A673 (cell line): Measurements from ENCODE around the gene MAB21L4. TPM values are rescaled to one million over a fixed set of nuclear protein-coding genes. Genes with fewer than 3 reads are reported as not detected.

Experiments used
- BruUV-seq: library from RNA; stranded (reverse); fragments of 400-500 nt; replicated peaks from 2 replicates; lab custom pipeline; 2021; lab: Mats Ljungman, UMichigan
- CTCF ChIA-PET: fragments of 300-600 bp; sonication (Branson Sonifier 250); formaldehyde crosslinking; loops from one replicate; lab custom pipeline; 2022; ENCODE audit warnings: antibody characterized with exemption; lab: Charles Lee
- POLR2A ChIA-PET: fragments of 300-600 bp; sonication (Branson Sonifier 250); formaldehyde crosslinking; loops from one replicate; lab custom pipeline; 2022; ENCODE audit warnings: antibody characterized with exemption; ENCODE audit not compliant: low non-redundant PET; lab: Charles Lee
- DNase-seq: peaks from one replicate; pipeline ENCODE4 v3.0.0-alpha.2; 2015; ENCODE audit warnings: low spot score
- H3K27ac ChIP-seq: fragments of 200-600 bp; sonication (generic); 2 replicates; pipeline ENCODE4 v1.5.1; 2016; ENCODE audit warnings: mixed run types, low read depth, mild to moderate bottlenecking, mixed read lengths, antibody characterized with exemption, low read length; ENCODE audit not compliant: poor library complexity, severe bottlenecking
- H3K27me3 ChIP-seq: fragments of 200-600 bp; sonication (generic); replicated peaks from 2 replicates; pipeline ENCODE4 v1.6.1; 2017; ENCODE audit warnings: mixed run types, low read depth, mild to moderate bottlenecking, mixed read lengths, antibody characterized with exemption, low read length; ENCODE audit not compliant: insufficient read depth, poor library complexity
- H3K36me3 ChIP-seq: fragments of 200-600 bp; sonication (generic); 2 replicates; pipeline ENCODE4 v1.6.1; 2016; ENCODE audit warnings: mixed run types, mild to moderate bottlenecking, mixed read lengths, antibody characterized with exemption, low read length; ENCODE audit not compliant: insufficient read depth, poor library complexity, severe bottlenecking
- H3K4me1 ChIP-seq: fragments of 200-600 bp; sonication (generic); 2 replicates; pipeline ENCODE4 v1.6.1; 2017; ENCODE audit warnings: mixed run types, mild to moderate bottlenecking, mixed read lengths, antibody characterized with exemption, low read length; ENCODE audit not compliant: insufficient read depth, poor library complexity, severe bottlenecking
- H3K4me3 ChIP-seq: fragments of 200-600 bp; sonication (generic); 2 replicates; pipeline ENCODE4 v1.5.1; 2016; ENCODE audit warnings: low read depth, mixed run types, mild to moderate bottlenecking, mixed read lengths, low read length; ENCODE audit not compliant: poor library complexity, severe bottlenecking
- H3K9me3 ChIP-seq: fragments of 200-600 bp; sonication (generic); 2 replicates; pipeline ENCODE4 v1.6.1; 2016; ENCODE audit warnings: mixed run types, low read depth, mild to moderate bottlenecking, mixed read lengths, antibody characterized with exemption, low read length; ENCODE audit not compliant: poor library complexity, severe bottlenecking
- EZH2 ChIP-seq: fragments of 200-600 bp; sonication (generic); IDR thresholded peaks from 2 replicates; pipeline ENCODE4 v1.6.1; 2017; ENCODE audit warnings: borderline replicate concordance, low read depth, mild to moderate bottlenecking, mixed read lengths, antibody characterized with exemption, low read length; ENCODE audit not compliant: poor library complexity, severe bottlenecking
- intact Hi-C: fragments of 100-400 bp; cut with micrococcal nuclease; formaldehyde crosslinking; loops from one replicate; pipeline ENCODE4 v1.10.0; 2022; ENCODE audit not compliant: unreplicated experiment
- total RNA-seq: library from RNA; stranded (reverse); gene quantifications from 2 replicates; pipeline ENCODE4 v1.2.3, GENCODE V29; 2021
- TF ChIP-seq, protein P1 (sequence below): fragments of 300-800, 200-600 bp; sonication (generic); conservative IDR thresholded peaks from 2 replicates; pipeline ENCODE4 v1.5.1; 2017; ENCODE audit warnings: low read depth, mild to moderate bottlenecking, antibody characterized with exemption, low read length, moderate library complexity, mixed read lengths

The MAB21L4 gene
- total RNA-seq, 1 experiment from 2014 or later = not detected

DNA sequence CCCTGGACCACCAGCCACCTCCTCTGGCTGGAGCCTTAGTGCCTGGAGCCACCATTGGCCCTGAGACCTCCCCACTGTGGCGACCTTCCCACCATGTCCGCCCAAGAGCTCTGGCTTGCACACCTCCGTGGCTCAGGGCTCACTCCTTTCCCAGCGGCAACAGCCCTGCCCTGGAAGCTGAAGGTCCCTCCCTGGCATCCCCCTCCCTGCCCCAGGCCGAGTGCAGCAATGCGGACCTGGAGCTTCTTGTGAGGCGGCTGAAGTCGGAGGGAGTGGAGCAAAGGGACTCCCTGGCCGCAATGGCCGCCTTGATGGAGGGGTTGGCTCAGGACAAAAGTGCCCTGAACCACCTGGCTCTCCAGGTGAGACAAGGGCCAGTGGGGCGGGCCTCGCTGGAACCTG, 38.7 kb upstream of the MAB21L4 start:
- H3K27me3 ChIP-seq = peaks cover 10% of the 10 kb centered on the region
- ChIA-PET POLR2A (no interaction called here), CTCF (no interaction called here)
- intact Hi-C loops = no loop called here
- no peak for DNase-seq
- no peaks in the 10 kb centered on the region for H3K4me1 ChIP-seq
- BruUV-seq = no TSS peak
- no peak overlapping the region for H3K4me3 ChIP-seq
- TF ChIP-seq, protein P1, sequence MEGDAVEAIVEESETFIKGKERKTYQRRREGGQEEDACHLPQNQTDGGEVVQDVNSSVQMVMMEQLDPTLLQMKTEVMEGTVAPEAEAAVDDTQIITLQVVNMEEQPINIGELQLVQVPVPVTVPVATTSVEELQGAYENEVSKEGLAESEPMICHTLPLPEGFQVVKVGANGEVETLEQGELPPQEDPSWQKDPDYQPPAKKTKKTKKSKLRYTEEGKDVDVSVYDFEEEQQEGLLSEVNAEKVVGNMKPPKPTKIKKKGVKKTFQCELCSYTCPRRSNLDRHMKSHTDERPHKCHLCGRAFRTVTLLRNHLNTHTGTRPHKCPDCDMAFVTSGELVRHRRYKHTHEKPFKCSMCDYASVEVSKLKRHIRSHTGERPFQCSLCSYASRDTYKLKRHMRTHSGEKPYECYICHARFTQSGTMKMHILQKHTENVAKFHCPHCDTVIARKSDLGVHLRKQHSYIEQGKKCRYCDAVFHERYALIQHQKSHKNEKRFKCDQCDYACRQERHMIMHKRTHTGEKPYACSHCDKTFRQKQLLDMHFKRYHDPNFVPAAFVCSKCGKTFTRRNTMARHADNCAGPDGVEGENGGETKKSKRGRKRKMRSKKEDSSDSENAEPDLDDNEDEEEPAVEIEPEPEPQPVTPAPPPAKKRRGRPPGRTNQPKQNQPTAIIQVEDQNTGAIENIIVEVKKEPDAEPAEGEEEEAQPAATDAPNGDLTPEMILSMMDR = no peak
- TF ChIP-seq EZH2 = no peak
- no peaks in the 10 kb centered on the region for H3K36me3 ChIP-seq
- H3K27ac ChIP-seq = no peak overlapping the region
- no peaks in the 10 kb centered on the region for H3K9me3 ChIP-seq

DNA sequence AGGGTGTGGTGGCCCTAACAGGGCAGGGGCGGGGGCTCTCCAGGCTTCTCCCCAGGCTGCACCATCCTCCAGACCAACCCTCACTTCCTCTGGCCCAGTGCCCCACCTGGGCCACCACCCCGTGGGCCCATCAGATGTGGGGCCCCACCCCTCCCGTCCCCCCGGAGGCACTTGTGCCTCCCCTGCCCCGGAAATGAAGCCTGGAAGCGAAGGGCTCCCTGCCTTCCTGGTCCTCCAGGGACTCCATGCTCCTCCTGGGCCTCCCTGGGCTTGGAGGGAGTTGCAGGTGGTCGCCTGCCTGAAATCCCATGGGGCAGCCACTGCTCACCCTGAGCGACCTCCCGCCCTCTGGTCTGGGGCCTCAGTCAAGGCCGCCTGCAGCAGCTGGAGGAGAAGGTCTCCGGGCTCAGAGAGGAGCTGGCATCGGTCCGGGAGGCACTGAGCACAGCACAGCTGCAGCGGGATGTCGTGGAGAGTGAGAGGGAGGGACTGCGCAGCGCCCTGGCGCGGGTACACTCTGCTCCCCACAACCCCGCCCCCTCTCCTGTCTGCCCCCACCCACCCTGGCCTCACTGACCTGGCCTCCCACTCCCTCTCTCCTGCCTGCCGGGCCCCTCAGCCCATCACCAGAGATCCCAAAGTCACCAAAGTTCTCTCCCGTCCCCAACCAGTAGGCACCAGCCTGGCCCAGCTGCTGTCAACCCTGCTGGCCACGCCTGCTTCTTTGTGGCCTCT, 38.2 kb upstream of the MAB21L4 start:
- Histone ChIP-seq H3K9me3 (no peaks in the 10 kb centered on the region), H3K27me3 (peaks cover 6% of the 10 kb centered on the region), H3K36me3 (no peaks in the 10 kb centered on the region), H3K4me1 (no peaks in the 10 kb centered on the region), H3K27ac (no peak overlapping the region), H3K4me3 (no peak overlapping the region)
- TF ChIP-seq, protein P1 = no peak
- DNase-seq = no peak
- intact Hi-C loops = no loop called here
- BruUV-seq = no TSS peak
- CTCF ChIA-PET = no interaction called here
- POLR2A ChIA-PET = no interaction called here

DNA sequence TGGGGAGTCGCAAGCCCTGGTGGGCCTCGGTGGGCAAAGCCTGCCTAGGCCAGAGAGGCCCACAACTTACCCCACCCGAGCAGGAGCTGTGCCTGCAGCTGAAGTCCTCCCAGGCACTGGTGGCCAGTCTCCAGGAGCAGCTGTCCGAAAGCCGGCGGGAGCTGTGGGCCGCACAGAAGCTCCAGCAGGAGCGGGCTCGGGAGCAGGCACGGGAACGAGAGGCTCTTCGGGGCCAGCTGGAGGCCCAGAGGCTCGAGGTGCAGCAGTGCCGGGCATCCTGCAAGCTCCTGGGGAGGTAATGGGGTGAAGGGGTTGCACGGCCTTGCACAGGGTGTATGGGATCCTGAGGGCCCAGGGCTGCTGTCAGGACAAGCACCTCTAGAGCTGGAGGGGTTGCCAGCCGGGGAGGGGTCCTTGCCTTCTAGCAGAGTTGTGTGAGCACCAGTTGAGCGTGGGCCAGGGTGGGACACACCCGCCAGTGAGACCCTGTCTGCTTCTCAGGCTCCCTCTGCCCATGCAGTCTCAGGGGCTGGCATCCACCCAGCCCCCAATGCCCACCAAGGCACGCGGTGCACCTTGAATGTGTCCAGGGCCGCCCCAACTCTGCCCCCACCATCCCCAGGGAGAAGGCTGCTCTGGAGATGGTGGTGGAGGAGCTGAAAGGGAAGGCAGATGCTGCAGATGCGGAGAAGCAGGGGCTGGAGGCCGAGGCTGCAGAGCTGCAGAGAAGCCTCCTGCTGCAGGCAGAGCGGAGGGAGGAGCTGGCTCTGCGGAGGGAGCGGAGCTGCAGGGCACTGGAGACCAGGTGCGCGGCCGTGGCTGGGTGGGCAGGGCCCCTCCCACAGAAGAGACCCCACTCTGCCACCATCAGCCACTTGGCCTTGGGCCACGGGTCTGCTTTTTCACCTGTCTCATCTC, 37.4 kb upstream of the MAB21L4 start:
- no peak for DNase-seq
- H3K4me3 ChIP-seq = no peak overlapping the region
- intact Hi-C loops = no loop called here
- no TSS peak for BruUV-seq
- ChIA-PET CTCF (no interaction called here), POLR2A (no interaction called here)
- H3K9me3 ChIP-seq = no peaks in the 10 kb centered on the region
- H3K36me3 ChIP-seq = no peaks in the 10 kb centered on the region
- no peaks in the 10 kb centered on the region for H3K27me3 ChIP-seq
- TF ChIP-seq, protein P1 = no peak
- TF ChIP-seq EZH2 = no peak
- H3K27ac ChIP-seq = no peak overlapping the region
- H3K4me1 ChIP-seq = no peaks in the 10 kb centered on the region
